Measurements from ENCODE around the gene CYFIP2. TPM values are rescaled to one million over a fixed set of nuclear protein-coding genes. Genes with fewer than 3 reads are reported as not detected.
A peak's percentile ranks its signal among the peaks of the same experiment; 100 is the strongest.

The CYFIP2 gene
- total RNA-seq, 3 donors from 2014 or later: 24.8 to 28.6 (median 25.8) TPM

- ATAC-seq (peak; percentile 53), DNase-seq (peak in 2 of 3 donors; percentile 46 to 54)
- no peak for TF ChIP-seq CTCF (IDR thresholded peaks at IDR 0.05)
- H3K9me3 ChIP-seq: no peaks in the 10 kb centered on the region
- intact Hi-C loops (cut with DNase I, micrococcal nuclease): no loop called here
- H3K4me1 ChIP-seq (ENCODE audit: low read depth): no peaks in the 10 kb centered on the region
- no peak overlapping the region for H3K4me3 ChIP-seq
- H3K36me3 ChIP-seq (ENCODE audit: low read depth): no peaks in the 10 kb centered on the region
These were observed 77.0 kb downstream of the CYFIP2 start for GRCh38 chr5:157342822-157343402.

- intact Hi-C loops (cut with DNase I, micrococcal nuclease): no loop called here
- Histone ChIP-seq H3K4me1 (ENCODE audit: low read depth) (no peaks in the 10 kb centered on the region), H3K4me3 (no peak overlapping the region), H3K9me3 (no peaks in the 10 kb centered on the region), H3K36me3 (ENCODE audit: low read depth) (no peaks in the 10 kb centered on the region)
- ATAC-seq (no peak), DNase-seq (no peak)
- no peak for TF ChIP-seq CTCF (IDR thresholded peaks at IDR 0.05)
These were observed 78.2 kb downstream of the CYFIP2 start for GRCh38 chr5:157343842-157344790.

- no peak for TF ChIP-seq CTCF (IDR thresholded peaks at IDR 0.05)
- Histone ChIP-seq H3K4me3 (no peak overlapping the region), H3K36me3 (ENCODE audit: low read depth) (no peaks in the 10 kb centered on the region), H3K9me3 (no peaks in the 10 kb centered on the region), H3K4me1 (ENCODE audit: low read depth) (no peaks in the 10 kb centered on the region)
- DNase-seq (no peak), ATAC-seq (no peak)
- intact Hi-C loops (cut with DNase I, micrococcal nuclease): no loop called here
These were observed 79.1 kb downstream of the CYFIP2 start for GRCh38 chr5:157345067-157345466.

- no peaks in the 10 kb centered on the region for H3K36me3 ChIP-seq (ENCODE audit: low read depth)
- no peak overlapping the region for H3K4me3 ChIP-seq
- intact Hi-C loops (cut with DNase I, micrococcal nuclease): no loop called here
- ATAC-seq: no peak
- DNase-seq: no peak
- H3K4me1 ChIP-seq (ENCODE audit: low read depth): no peaks in the 10 kb centered on the region
- H3K9me3 ChIP-seq: no peaks in the 10 kb centered on the region
- no peak for TF ChIP-seq CTCF (IDR thresholded peaks at IDR 0.05)
These were observed 79.6 kb downstream of the CYFIP2 start for GRCh38 chr5:157345485-157345884.

GRCh38 chr5:157347301-157348048, 81.6 kb downstream of the CYFIP2 start:
- H3K4me1 ChIP-seq (ENCODE audit: low read depth): no peaks in the 10 kb centered on the region
- TF ChIP-seq CTCF (IDR thresholded peaks at IDR 0.05): no peak
- no peak for DNase-seq
- intact Hi-C loops (cut with DNase I, micrococcal nuclease): no loop called here
- H3K9me3 ChIP-seq: no peaks in the 10 kb centered on the region
- H3K36me3 ChIP-seq (ENCODE audit: low read depth): no peaks in the 10 kb centered on the region
- ATAC-seq: peak; percentile 22
- H3K4me3 ChIP-seq: no peak overlapping the region

Data from mucosa of descending colon (tissue), 3 donors.